Gastroesophageal sphincter (tissue), 4 donors: ENCODE data around the gene ZNF787. TPM values are rescaled to one million over a fixed set of nuclear protein-coding genes. Genes with fewer than 3 reads are reported as not detected.
A peak's percentile ranks its signal among the peaks of the same experiment; 100 is the strongest.

Experiments used
- ATAC-seq: fragments of 150-250 bp; one replicate; pipeline ENCODE4 v1.9.1; 2016; ENCODE audit warnings: mild to moderate bottlenecking, moderate library complexity
- H3K27ac ChIP-seq, 4 donors: fragments of 200-600 bp; sonication (generic) in 3 of 4; 1 replicate in 3 of 4; 2 replicates in 1 of 4; pipeline ENCODE4 v1.5.1; 2016 to 2019
- H3K27me3 ChIP-seq: fragments of 200-600 bp; sonication (generic); one replicate; pipeline ENCODE4 v1.5.1; 2019
- H3K36me3 ChIP-seq, 2 donors: fragments of 200-600 bp; sonication (generic); one replicate each; pipeline ENCODE4 v1.5.1; 2019; ENCODE audit warnings: control low read depth in 1 of 2
- H3K4me1 ChIP-seq, 3 donors: fragments of 200-600 bp; sonication (generic); 1 replicate in 2 of 3; 2 replicates in 1 of 3; pipeline ENCODE4 v1.5.1; 2016 to 2019; ENCODE audit warnings: control low read depth in 2 of 3
- H3K4me3 ChIP-seq, 2 donors: fragments of 200-600 bp; sonication (generic); one replicate each; pipeline ENCODE4 v1.5.1; 2019; ENCODE audit warnings: mild to moderate bottlenecking in 1 of 2, moderate library complexity in 1 of 2
- H3K9me3 ChIP-seq, 3 donors: fragments of 200-600 bp; sonication (generic); one replicate each; pipeline ENCODE4 v1.5.1; 2017 to 2019; ENCODE audit warnings: control low read depth in 2 of 3
- CTCF ChIP-seq, 4 experiments: fragments of 200-600 bp in 2 of 4; fragments of 450-650 bp in 2 of 4; sonication (generic) in 1 of 4; IDR thresholded peaks; one replicate each; pipeline ENCODE4 v1.5.1; 2017 to 2019; ENCODE audit warnings: antibody characterized with exemption in 4 of 4, mild to moderate bottlenecking in 2 of 4, moderate library complexity in 2 of 4
- EP300 ChIP-seq: sonication (generic); formaldehyde crosslinking; IDR thresholded peaks from one replicate; pipeline ENCODE4 v1.6.1; 2017; ENCODE audit warnings: antibody characterized with exemption, mild to moderate bottlenecking
- POLR2A ChIP-seq, 2 donors: fragments of 450-650 bp; IDR thresholded peaks; one replicate each; pipeline ENCODE4 v1.6.1; 2017; ENCODE audit warnings: antibody characterized with exemption in 2 of 2, mild to moderate bottlenecking in 2 of 2, moderate library complexity in 1 of 2
- POLR2AphosphoS5 ChIP-seq: sonication (generic); formaldehyde crosslinking; IDR thresholded peaks from one replicate; pipeline ENCODE4 v1.6.1; 2017; ENCODE audit warnings: antibody characterized with exemption
- WGBS, 2 donors: methylation state at CpG; one replicate each; pipeline ENCODE4 v1.1.5; 2018; ENCODE audit warnings: low coverage in 1 of 2; 5-methylcytosine and 5-hydroxymethylcytosine counted together
- total RNA-seq, 4 donors: library from RNA; depleted of rRNA; stranded (reverse); fragments of >200 nt; gene quantifications; one replicate each; pipeline ENCODE4 v1.1.0, GENCODE V29; 2016

Gene ZNF787
- total RNA-seq, 4 donors from 2014 or later = 18.6 to 31.8 (median 19.7) TPM

GRCh38 chr19:56139847-56140582 is 18.9 kb upstream of the ZNF787 start:
- no peak for ATAC-seq
- WGBS, 2 donors = 35 to 41% methylated on average over 15 to 18 of the region's 22 CpGs
- Histone ChIP-seq H3K9me3 (no peaks in the 10 kb centered on the region), H3K36me3 (no peaks in the 10 kb centered on the region), H3K4me1 (peaks cover 0 to 74% (median 7%) of the 10 kb centered on the region in 3 donors), H3K27ac (peak overlapping the region; percentile 89 to 98 (median 94)), H3K4me3 (peak overlapping the region; percentile 66 to 86), H3K27me3 (no peaks in the 10 kb centered on the region)
- TF ChIP-seq POLR2A (IDR thresholded peaks at IDR 0.05) (no peak), CTCF (IDR thresholded peaks at IDR 0.05) (peak in 1 of 4 experiments; percentile 4)

- H3K4me3 ChIP-seq = no peak overlapping the region
- H3K27ac ChIP-seq = peak overlapping the region in 1 of 4 donors; percentile 35
- WGBS, 2 donors = 67% methylated on average over 3 of the region's 3 CpGs; no CpG with 5 or more reads in 1 of the 2 donors
- TF ChIP-seq POLR2AphosphoS5 = peak; percentile 87
- no peak for TF ChIP-seq POLR2A (IDR thresholded peaks at IDR 0.05)
- ATAC-seq = no peak
- no peaks in the 10 kb centered on the region for H3K27me3 ChIP-seq
- no peaks in the 10 kb centered on the region for H3K36me3 ChIP-seq
- H3K4me1 ChIP-seq = peaks cover 0 to 69% (median 7%) of the 10 kb centered on the region in 3 donors
- H3K9me3 ChIP-seq = no peaks in the 10 kb centered on the region
These were observed 17.0 kb upstream of the ZNF787 start for GRCh38 chr19:56138069-56138468.

GRCh38 chr19:56137405-56137804 is 16.3 kb upstream of the ZNF787 start:
- Histone ChIP-seq H3K9me3 (no peaks in the 10 kb centered on the region), H3K4me1 (peaks cover 0 to 69% (median 7%) of the 10 kb centered on the region in 3 donors), H3K27me3 (no peaks in the 10 kb centered on the region), H3K4me3 (no peak overlapping the region), H3K36me3 (no peaks in the 10 kb centered on the region), H3K27ac (peak overlapping the region in 1 of 4 donors; percentile 66)
- WGBS, 2 donors = 66 to 90% methylated on average over 2 to 6 of the region's 6 CpGs
- ATAC-seq = no peak
- TF ChIP-seq POLR2AphosphoS5 (no peak), EP300 (no peak), CTCF (IDR thresholded peaks at IDR 0.05) (no peak), POLR2A (IDR thresholded peaks at IDR 0.05) (no peak)

GRCh38 chr19:56136362-56136761 is 15.3 kb upstream of the ZNF787 start:
- TF ChIP-seq EP300 = no peak
- no peak for TF ChIP-seq CTCF (IDR thresholded peaks at IDR 0.05)
- TF ChIP-seq POLR2AphosphoS5 = no peak
- no peak for TF ChIP-seq POLR2A (IDR thresholded peaks at IDR 0.05)
- H3K4me1 ChIP-seq = peaks cover 0 to 70% (median 7%) of the 10 kb centered on the region in 3 donors
- no peaks in the 10 kb centered on the region for H3K27me3 ChIP-seq
- no peaks in the 10 kb centered on the region for H3K9me3 ChIP-seq
- H3K4me3 ChIP-seq = no peak overlapping the region
- ATAC-seq = no peak
- WGBS, 2 donors = 53 to 57% methylated on average over 5 to 6 of the region's 10 CpGs
- H3K27ac ChIP-seq = peak overlapping the region in 2 of 4 donors; percentile 43 to 66
- no peaks in the 10 kb centered on the region for H3K36me3 ChIP-seq

- Histone ChIP-seq H3K36me3 (no peaks in the 10 kb centered on the region), H3K27me3 (no peaks in the 10 kb centered on the region), H3K27ac (no peak overlapping the region), H3K9me3 (no peaks in the 10 kb centered on the region), H3K4me1 (peaks cover 0 to 63% (median 0%) of the 10 kb centered on the region in 3 donors), H3K4me3 (no peak overlapping the region)
- 72 to 75% methylated on average over 3 to 5 of the region's 5 CpGs for WGBS, 2 donors
- TF ChIP-seq EP300 = no peak
- ATAC-seq = no peak
These were observed 13.5 kb upstream of the ZNF787 start for GRCh38 chr19:56134654-56134921.
